Forelimb muscle (tissue), 1 donor: ENCODE results near the gene ERC1. TPM values are rescaled to one million over a fixed set of nuclear protein-coding genes. Genes with fewer than 3 reads are reported as not detected.
"Not testable (repeated sequence)": the region's sequence is repeated elsewhere in the genome, so short reads cannot be mapped to it uniquely, and the experiment has no call there.

ENCODE experiments used
- DNase-seq: peaks from one replicate; pipeline ENCODE4 v3.0.0-alpha.2; 2013; ENCODE audit warnings: low read depth
- polyA plus RNA-seq: library from polyadenylated mRNA; unstranded; fragments of 120-200 nt; gene quantifications from one replicate; pipeline ENCODE4 v1.2.1, GENCODE V29; 2013; ENCODE audit not compliant: insufficient read length

ERC1 gene
- polyA plus RNA-seq, 1 donor, result 20.4 TPM

GRCh38 chr12:981961-982360 is 9.1 kb upstream of the ERC1 start:
- DNase-seq, result no peak

GRCh38 chr12:988646-989045 is 2.4 kb upstream of the ERC1 start:
- no peak for DNase-seq

- DNase-seq, result no peak
Observed at GRCh38 chr12:989051-989450, 2.0 kb upstream of the ERC1 start.

- peak; percentile 22 for DNase-seq
Observed at GRCh38 chr12:989751-990660, 1.0 kb upstream of the ERC1 start.

GRCh38 chr12:991350-992333 is 619 bp downstream of the ERC1 start:
- no peak for DNase-seq

- no peak for DNase-seq
Observed at GRCh38 chr12:992647-993046, 1.6 kb downstream of the ERC1 start.

GRCh38 chr12:996881-997280 is 5.9 kb downstream of the ERC1 start:
- no peak for DNase-seq

GRCh38 chr12:997505-997904 is 6.5 kb downstream of the ERC1 start:
- DNase-seq, result no peak

GRCh38 chr12:998020-998874 is 7.2 kb downstream of the ERC1 start:
- no peak for DNase-seq

- not testable (repeated sequence) for DNase-seq
Observed at GRCh38 chr12:999736-1000135, 8.7 kb downstream of the ERC1 start.

- no peak for DNase-seq
Observed at GRCh38 chr12:1001507-1001906, 10.5 kb downstream of the ERC1 start.

GRCh38 chr12:1003600-1004271 is 12.7 kb downstream of the ERC1 start:
- DNase-seq, result no peak

GRCh38 chr12:1006255-1006654 is 15.2 kb downstream of the ERC1 start:
- no peak for DNase-seq

GRCh38 chr12:1007276-1007675 is 16.3 kb downstream of the ERC1 start:
- no peak for DNase-seq

GRCh38 chr12:1007994-1008393 is 17.0 kb downstream of the ERC1 start:
- no peak for DNase-seq

GRCh38 chr12:1011091-1011490 is 20.1 kb downstream of the ERC1 start:
- no peak for DNase-seq

GRCh38 chr12:1013618-1014489 is 22.8 kb downstream of the ERC1 start:
- DNase-seq, result no peak

- no peak for DNase-seq
Observed at GRCh38 chr12:1019283-1019682, 28.3 kb downstream of the ERC1 start.

- no peak for DNase-seq
Observed at GRCh38 chr12:1020389-1020788, 29.4 kb downstream of the ERC1 start.
